Activated naive CD8-positive, alpha-beta T cell treated with anti-CD3 and anti-CD28 coated beads, Interleukin-2, amount 50 U/mL, for 16 hours (primary cell): ENCODE measurements around the gene ITGA7.
A peak's percentile ranks its signal among the peaks of the same experiment; 100 is the strongest.

Experiments
- DNase-seq: peaks from one replicate; pipeline ENCODE4 v3.0.0-alpha.2; 2020; ENCODE audit warnings: low read depth, low spot score

ITGA7 gene

GRCh38 chr12:55718624-55719275, 11.0 kb upstream of the ITGA7 start:
- DNase-seq = no peak

- no peak for DNase-seq
Observed at GRCh38 chr12:55718015-55718414, 10.3 kb upstream of the ITGA7 start.

- no peak for DNase-seq
Observed at GRCh38 chr12:55717011-55718007, 9.6 kb upstream of the ITGA7 start.

GRCh38 chr12:55716582-55716957, 8.9 kb upstream of the ITGA7 start:
- no peak for DNase-seq

- DNase-seq = peak; percentile 86
Observed at GRCh38 chr12:55715833-55716581, 8.3 kb upstream of the ITGA7 start, which contains the start of gene BLOC1S1. BLOC1S1 (plus strand) TSS chr12:55716046; CDS start chr12:55716052, 6 bp downstream.

GRCh38 chr12:55715169-55715764, 7.6 kb upstream of the ITGA7 start:
- DNase-seq = no peak

- no peak for DNase-seq
Observed at GRCh38 chr12:55713721-55714120, 6.0 kb upstream of the ITGA7 start.

- no peak for DNase-seq
Observed at GRCh38 chr12:55712700-55713415, 5.2 kb upstream of the ITGA7 start.

GRCh38 chr12:55711786-55712553, 4.3 kb upstream of the ITGA7 start:
- DNase-seq = no peak

GRCh38 chr12:55708695-55709233, 1.1 kb upstream of the ITGA7 start:
- DNase-seq = no peak

- DNase-seq = no peak
Observed at GRCh38 chr12:55707219-55707671, 459 bp downstream of the ITGA7 start.

GRCh38 chr12:55706568-55707218, 1.0 kb downstream of the ITGA7 start:
- no peak for DNase-seq

GRCh38 chr12:55705782-55706402, 1.8 kb downstream of the ITGA7 start:
- DNase-seq = no peak

GRCh38 chr12:55704824-55705718, 2.6 kb downstream of the ITGA7 start:
- no peak for DNase-seq

- no peak for DNase-seq
Observed at GRCh38 chr12:55703901-55704761, 3.6 kb downstream of the ITGA7 start.

GRCh38 chr12:55703288-55703687, 4.4 kb downstream of the ITGA7 start:
- DNase-seq = no peak

- DNase-seq = no peak
Observed at GRCh38 chr12:55702861-55703260, 4.8 kb downstream of the ITGA7 start.
